Peyer's patch (tissue), 4 donors: ENCODE results near the gene ZBTB22. TPM values are rescaled to one million over a fixed set of nuclear protein-coding genes. Genes with fewer than 3 reads are reported as not detected.
A peak's percentile ranks its signal among the peaks of the same experiment; 100 is the strongest.

Source experiments
- DNase-seq, 3 donors: peaks; one replicate each; pipeline ENCODE4 v3.0.0-alpha.2; 2017 to 2019
- H3K27ac ChIP-seq, 4 donors: fragments of 200-600 bp; sonication (generic); one replicate each; pipeline ENCODE4 v1.5.1; 2016 to 2019
- H3K27me3 ChIP-seq, 2 donors: fragments of 200-600 bp; sonication (generic); one replicate each; pipeline ENCODE4 v1.5.1; 2019
- H3K36me3 ChIP-seq, 3 donors: fragments of 200-600 bp; sonication (generic); one replicate each; pipeline ENCODE4 v1.5.1; 2016 to 2019
- H3K4me1 ChIP-seq, 4 donors: fragments of 200-600 bp; sonication (generic); one replicate each; pipeline ENCODE4 v1.5.1; 2016 to 2019
- H3K4me3 ChIP-seq, 4 donors: fragments of 200-600 bp; sonication (generic); 1 replicate in 3 of 4; 2 replicates in 1 of 4; pipeline ENCODE4 v1.5.1; 2016 to 2019; ENCODE audit warnings: mild to moderate bottlenecking in 1 of 4
- H3K9me3 ChIP-seq, 4 donors: fragments of 200-600 bp; sonication (generic); one replicate each; pipeline ENCODE4 v1.5.1; 2016 to 2019; ENCODE audit warnings: mild to moderate bottlenecking in 1 of 4
- CTCF ChIP-seq, 6 experiments: fragments of 450-650 bp in 4 of 6; fragments of 200-600 bp in 2 of 6; sonication (generic) in 1 of 6; IDR thresholded peaks; one replicate each; pipeline ENCODE4 v1.5.1; 2017 to 2019; ENCODE audit warnings: antibody characterized with exemption in 6 of 6, mild to moderate bottlenecking in 3 of 6, moderate library complexity in 1 of 6
- POLR2A ChIP-seq, 2 donors: fragments of 450-650 bp; IDR thresholded peaks; one replicate each; pipeline ENCODE4 v1.5.1; 2017; ENCODE audit warnings: antibody characterized with exemption in 2 of 2, mild to moderate bottlenecking in 2 of 2, moderate library complexity in 2 of 2
- total RNA-seq, 4 donors: library from RNA; depleted of rRNA; stranded (reverse); fragments of >200 nt; gene quantifications; one replicate each; pipeline ENCODE4 v1.1.0, GENCODE V29; 2016

Gene ZBTB22
- total RNA-seq, 4 donors from 2014 or later = 11.6 to 27.6 (median 20.2) TPM

- DNase-seq = no peak
- H3K27ac ChIP-seq = no peak overlapping the region
- H3K36me3 ChIP-seq = peaks cover 0 to 40% (median 0%) of the 10 kb centered on the region in 3 donors
- H3K9me3 ChIP-seq = no peaks in the 10 kb centered on the region
- H3K27me3 ChIP-seq = no peaks in the 10 kb centered on the region
- H3K4me1 ChIP-seq = peaks cover 0 to 38% (median 12%) of the 10 kb centered on the region in 4 donors
- no peak for TF ChIP-seq POLR2A (IDR thresholded peaks at IDR 0.05)
- no peak for TF ChIP-seq CTCF (IDR thresholded peaks at IDR 0.05)
- H3K4me3 ChIP-seq = no peak overlapping the region
Measured at GRCh38 chr6:33279257-33279695, 38.3 kb downstream of the ZBTB22 start.

- Histone ChIP-seq H3K27ac (peak overlapping the region in 1 of 4 donors; percentile 97), H3K27me3 (no peaks in the 10 kb centered on the region), H3K4me3 (no peak overlapping the region), H3K4me1 (peaks cover 0 to 43% (median 15%) of the 10 kb centered on the region in 4 donors), H3K9me3 (no peaks in the 10 kb centered on the region), H3K36me3 (peaks cover 0 to 42% (median 0%) of the 10 kb centered on the region in 3 donors)
- TF ChIP-seq CTCF (IDR thresholded peaks at IDR 0.05) (no peak), POLR2A (IDR thresholded peaks at IDR 0.05) (no peak)
- DNase-seq = no peak
Measured at GRCh38 chr6:33278810-33279209, 38.7 kb downstream of the ZBTB22 start.

- Histone ChIP-seq H3K27me3 (no peaks in the 10 kb centered on the region), H3K9me3 (no peaks in the 10 kb centered on the region), H3K4me3 (peak overlapping the region in 2 of 4 donors; percentile 66 to 75), H3K4me1 (peaks cover 0 to 47% (median 16%) of the 10 kb centered on the region in 4 donors), H3K36me3 (peaks cover 0 to 41% (median 0%) of the 10 kb centered on the region in 3 donors), H3K27ac (peak overlapping the region; percentile 88 to 97 (median 90))
- TF ChIP-seq CTCF (IDR thresholded peaks at IDR 0.05) (no peak), POLR2A (IDR thresholded peaks at IDR 0.05) (no peak)
- DNase-seq = no peak
Measured at GRCh38 chr6:33278392-33278741, 39.2 kb downstream of the ZBTB22 start.

- TF ChIP-seq CTCF (IDR thresholded peaks at IDR 0.05) = peak in 1 of 6 experiments; percentile 19
- TF ChIP-seq POLR2A (IDR thresholded peaks at IDR 0.05) = no peak
- DNase-seq = peak in 2 of 3 donors; percentile 79
- peak overlapping the region; percentile 66 to 84 (median 71) for H3K4me3 ChIP-seq
- no peaks in the 10 kb centered on the region for H3K9me3 ChIP-seq
- H3K4me1 ChIP-seq = peaks cover 0 to 52% (median 19%) of the 10 kb centered on the region in 4 donors
- no peaks in the 10 kb centered on the region for H3K27me3 ChIP-seq
- peak overlapping the region; percentile 88 to 97 (median 90) for H3K27ac ChIP-seq
- H3K36me3 ChIP-seq = peaks cover 0 to 40% (median 0%) of the 10 kb centered on the region in 3 donors
Measured at GRCh38 chr6:33277663-33278391, 39.7 kb downstream of the ZBTB22 start.

- peak; percentile 87 to 91 (median 90) for DNase-seq
- Histone ChIP-seq H3K27ac (peak within 1 kb of the TSS; percentile 88 to 97 (median 90)), H3K27me3 (no peaks in the 10 kb centered on the region), H3K9me3 (no peaks in the 10 kb centered on the region), H3K4me1 (peaks cover 0 to 56% (median 21%) of the 10 kb centered on the region in 4 donors), H3K36me3 (peaks cover 0 to 40% (median 0%) of the 10 kb centered on the region in 3 donors), H3K4me3 (peak within 1 kb of the TSS; percentile 66 to 84 (median 71))
- peak in 5 of 6 experiments; percentile 46 to 65 (median 52) for TF ChIP-seq CTCF (IDR thresholded peaks at IDR 0.05)
- TF ChIP-seq POLR2A (IDR thresholded peaks at IDR 0.05) = peak; percentile 70 to 88
Measured at GRCh38 chr6:33276864-33277662, 40.5 kb downstream of the ZBTB22 start, which contains the start of gene B3GALT4. TSS of gene B3GALT4 (plus strand) at chr6:33277123. CDS start at chr6:33277420, 297 bp downstream.
